ENCODE measurements around the gene FANCG.

FANCG gene

GRCh38 chr9:35057271-35057620 lies 22.5 kb downstream of the FANCG start:
- no peak for DNase-seq

- no peak for DNase-seq
Observed at GRCh38 chr9:35056571-35057270, 23.0 kb downstream of the FANCG start.

- no peak for DNase-seq
Observed at GRCh38 chr9:35054871-35055644, 24.7 kb downstream of the FANCG start.

- DNase-seq, result no peak
Observed at GRCh38 chr9:35054185-35054835, 25.4 kb downstream of the FANCG start.

- DNase-seq, result no peak
Observed at GRCh38 chr9:35051069-35051967, 28.4 kb downstream of the FANCG start.

- DNase-seq, result no peak
Observed at GRCh38 chr9:35048511-35048910, 31.2 kb downstream of the FANCG start.

- no peak for DNase-seq
Observed at GRCh38 chr9:35044071-35044470, 35.7 kb downstream of the FANCG start.

GRCh38 chr9:35042891-35043545 lies 36.7 kb downstream of the FANCG start:
- no peak for DNase-seq

GRCh38 chr9:35042081-35042604 lies 37.6 kb downstream of the FANCG start:
- DNase-seq, result no peak

- DNase-seq, result no peak
Observed at GRCh38 chr9:35035851-35036701, 43.7 kb downstream of the FANCG start.

- no peak for DNase-seq
Observed at GRCh38 chr9:35033101-35033500, 46.6 kb downstream of the FANCG start.

- no peak for DNase-seq
Observed at GRCh38 chr9:35029852-35030251, 49.9 kb downstream of the FANCG start.

- no peak for DNase-seq
Observed at GRCh38 chr9:35029241-35029640, 50.5 kb downstream of the FANCG start.

- no peak for DNase-seq
Observed at GRCh38 chr9:35028341-35028740, 51.4 kb downstream of the FANCG start.

- DNase-seq, result no peak
Observed at GRCh38 chr9:35027860-35028259, 51.9 kb downstream of the FANCG start.

GRCh38 chr9:35027374-35027773 lies 52.4 kb downstream of the FANCG start:
- no peak for DNase-seq

- no peak for DNase-seq
Observed at GRCh38 chr9:35026671-35027070, 53.1 kb downstream of the FANCG start.
